Prostate gland (tissue), 2 donors: Measurements from ENCODE around the gene TMEM51.
"Not testable (repeated sequence)": the region's sequence is repeated elsewhere in the genome, so short reads cannot be mapped to it uniquely, and the experiment has no call there.

Source experiments
- POLR2A ChIP-seq: fragments of 450-650 bp; IDR thresholded peaks from one replicate; pipeline ENCODE4 v1.6.1; 2016; ENCODE audit warnings: antibody characterized with exemption, mild to moderate bottlenecking
- TF ChIP-seq, protein P1 (sequence below), 4 experiments: fragments of 200-600 bp in 2 of 4; fragments of 450-650 bp in 2 of 4; sonication (generic) in 2 of 4; IDR thresholded peaks; 1 replicate in 3 of 4; 2 replicates in 1 of 4; pipeline ENCODE4 v1.5.1; 2016 to 2019; ENCODE audit warnings: antibody characterized with exemption in 4 of 4, mild to moderate bottlenecking in 2 of 4, moderate library complexity in 2 of 4

DNA sequence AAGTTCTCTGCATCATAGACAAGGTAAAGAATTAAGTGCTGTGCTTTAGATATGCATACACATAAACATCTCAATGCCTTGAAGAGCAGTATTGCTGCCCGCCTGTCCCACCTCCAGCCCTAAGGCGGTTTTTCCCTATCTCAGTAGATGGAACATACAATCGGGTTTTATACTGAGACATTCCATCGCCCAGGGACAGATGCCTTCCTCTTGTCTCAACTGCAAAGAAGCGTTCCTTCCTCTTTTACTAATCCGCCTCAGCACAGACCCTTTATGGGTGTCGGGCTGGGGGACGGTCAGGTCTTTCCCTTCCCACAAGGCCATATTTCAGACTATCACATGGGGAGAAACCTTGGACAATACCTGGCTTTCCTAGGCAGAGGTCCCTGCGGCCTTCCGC lies 17.9 kb upstream of the TMEM51 start:
- TF ChIP-seq, protein P1, sequence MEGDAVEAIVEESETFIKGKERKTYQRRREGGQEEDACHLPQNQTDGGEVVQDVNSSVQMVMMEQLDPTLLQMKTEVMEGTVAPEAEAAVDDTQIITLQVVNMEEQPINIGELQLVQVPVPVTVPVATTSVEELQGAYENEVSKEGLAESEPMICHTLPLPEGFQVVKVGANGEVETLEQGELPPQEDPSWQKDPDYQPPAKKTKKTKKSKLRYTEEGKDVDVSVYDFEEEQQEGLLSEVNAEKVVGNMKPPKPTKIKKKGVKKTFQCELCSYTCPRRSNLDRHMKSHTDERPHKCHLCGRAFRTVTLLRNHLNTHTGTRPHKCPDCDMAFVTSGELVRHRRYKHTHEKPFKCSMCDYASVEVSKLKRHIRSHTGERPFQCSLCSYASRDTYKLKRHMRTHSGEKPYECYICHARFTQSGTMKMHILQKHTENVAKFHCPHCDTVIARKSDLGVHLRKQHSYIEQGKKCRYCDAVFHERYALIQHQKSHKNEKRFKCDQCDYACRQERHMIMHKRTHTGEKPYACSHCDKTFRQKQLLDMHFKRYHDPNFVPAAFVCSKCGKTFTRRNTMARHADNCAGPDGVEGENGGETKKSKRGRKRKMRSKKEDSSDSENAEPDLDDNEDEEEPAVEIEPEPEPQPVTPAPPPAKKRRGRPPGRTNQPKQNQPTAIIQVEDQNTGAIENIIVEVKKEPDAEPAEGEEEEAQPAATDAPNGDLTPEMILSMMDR (IDR thresholded peaks at IDR 0.05), result not testable (repeated sequence)
- not testable (repeated sequence) for TF ChIP-seq POLR2A
